GM18873 (cell line): ENCODE data around the gene TBX10.
"Not testable (repeated sequence)": the region's sequence is repeated elsewhere in the genome, so short reads cannot be mapped to it uniquely, and the experiment has no call there.

ENCODE experiments used
- ATAC-seq: cut with Tn5 transposase; IDR thresholded peaks from one replicate; pipeline ENCODE4 v1.9.1; 2021; ENCODE audit warnings: mild to moderate bottlenecking, moderate library complexity, moderate number of reproducible peaks; ENCODE audit not compliant: unreplicated experiment, low FRiP score

TBX10 gene

DNA sequence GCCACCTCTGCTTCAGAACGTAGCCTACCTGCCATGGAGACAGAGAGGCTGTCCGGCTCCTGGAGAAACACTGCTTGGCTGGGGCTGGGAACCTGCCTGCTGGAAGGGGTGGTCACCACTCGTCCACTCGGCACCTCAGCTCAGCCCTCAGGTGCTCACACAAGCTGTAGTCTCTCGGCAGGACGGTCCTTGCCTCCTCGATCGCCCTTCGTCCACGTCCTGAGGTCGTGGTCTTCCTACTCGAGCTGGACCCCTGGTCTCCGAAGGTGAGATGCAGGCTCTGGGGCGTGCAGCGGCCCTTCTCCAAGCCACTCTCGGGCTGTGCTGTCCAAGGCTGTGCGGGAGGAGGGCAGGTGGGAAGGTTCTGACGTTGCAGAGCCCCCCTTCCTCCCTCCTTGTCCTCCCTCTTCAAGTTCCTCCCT, at the start of gene TBX10:
TBX10 (minus strand) TSS at position 326 of the 422 bp plus-strand sequence; CDS start at position 35, 291 bp downstream.
- ATAC-seq: no peak

DNA sequence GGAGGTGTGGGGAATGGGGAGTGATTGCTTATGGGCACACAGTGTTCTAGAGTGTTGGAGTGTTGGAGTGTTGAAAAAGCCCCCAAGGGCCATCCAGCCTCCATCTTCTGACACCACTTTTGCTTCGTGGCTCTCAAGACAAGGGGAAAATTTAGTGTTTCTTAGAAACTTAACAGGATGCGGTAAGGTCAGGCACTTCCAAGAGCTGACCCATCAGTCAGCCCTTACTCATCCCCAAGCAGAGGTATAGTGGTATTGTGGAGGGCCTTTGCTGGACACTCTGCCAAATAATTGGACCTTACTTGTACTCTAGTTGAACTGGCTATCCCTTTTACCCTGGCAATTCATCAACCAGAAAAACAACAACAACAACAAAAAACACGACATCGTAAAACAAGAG, 49.6 kb upstream of the TBX10 start:
- no peak for ATAC-seq

DNA sequence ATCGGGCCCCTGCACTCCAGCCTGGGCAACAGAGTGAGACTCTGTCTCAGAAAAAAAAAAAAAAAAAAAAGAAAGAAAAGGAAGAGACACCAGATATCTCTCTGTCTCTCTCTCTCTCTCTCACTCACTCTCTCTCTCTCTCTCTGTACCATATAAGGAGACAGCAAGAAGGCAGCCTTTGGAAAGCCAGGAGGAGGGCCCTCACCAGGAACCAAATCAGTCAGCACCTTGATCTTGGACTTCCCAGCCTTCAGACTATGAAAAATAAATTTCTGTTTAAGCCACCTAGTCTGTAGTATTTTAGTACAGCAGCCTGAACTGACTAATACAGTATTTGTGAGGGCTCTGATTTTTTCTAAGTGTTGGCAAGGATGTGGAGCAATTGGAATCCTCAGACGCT, 48.4 kb upstream of the TBX10 start:
- no peak for ATAC-seq

DNA sequence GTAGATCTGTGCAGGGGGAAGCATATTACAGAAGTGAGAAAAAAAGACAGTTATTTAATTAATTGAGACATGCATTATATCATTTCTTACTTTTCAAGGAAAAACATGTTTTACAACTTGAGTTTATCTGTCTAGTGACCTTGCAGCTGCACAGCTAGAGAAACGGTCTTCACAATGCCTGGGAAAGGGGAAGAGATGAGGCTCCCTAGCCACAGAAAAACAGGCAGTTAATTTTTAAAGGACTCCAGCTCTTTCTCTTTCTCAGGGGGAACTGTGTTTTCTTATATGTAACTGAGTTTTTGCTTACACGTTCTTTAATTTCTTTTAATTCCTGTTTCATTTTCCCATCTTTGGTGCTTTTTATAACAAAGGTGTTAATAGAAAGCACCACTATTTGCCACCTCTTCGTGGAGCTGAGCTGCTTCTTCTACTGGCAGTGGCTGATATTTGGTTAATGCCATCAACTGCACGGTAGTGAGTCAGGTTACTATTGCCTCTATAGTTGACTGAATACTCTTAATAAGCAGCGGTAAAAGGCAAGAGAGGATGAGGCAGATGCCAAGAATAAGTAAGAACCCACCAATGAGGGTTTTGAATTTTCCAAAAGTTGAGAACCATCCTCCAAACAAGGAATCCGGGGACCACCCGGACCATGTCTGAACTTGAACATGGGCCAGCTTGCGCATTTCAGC, 46.2 kb upstream of the TBX10 start:
- not testable (repeated sequence) for ATAC-seq

DNA sequence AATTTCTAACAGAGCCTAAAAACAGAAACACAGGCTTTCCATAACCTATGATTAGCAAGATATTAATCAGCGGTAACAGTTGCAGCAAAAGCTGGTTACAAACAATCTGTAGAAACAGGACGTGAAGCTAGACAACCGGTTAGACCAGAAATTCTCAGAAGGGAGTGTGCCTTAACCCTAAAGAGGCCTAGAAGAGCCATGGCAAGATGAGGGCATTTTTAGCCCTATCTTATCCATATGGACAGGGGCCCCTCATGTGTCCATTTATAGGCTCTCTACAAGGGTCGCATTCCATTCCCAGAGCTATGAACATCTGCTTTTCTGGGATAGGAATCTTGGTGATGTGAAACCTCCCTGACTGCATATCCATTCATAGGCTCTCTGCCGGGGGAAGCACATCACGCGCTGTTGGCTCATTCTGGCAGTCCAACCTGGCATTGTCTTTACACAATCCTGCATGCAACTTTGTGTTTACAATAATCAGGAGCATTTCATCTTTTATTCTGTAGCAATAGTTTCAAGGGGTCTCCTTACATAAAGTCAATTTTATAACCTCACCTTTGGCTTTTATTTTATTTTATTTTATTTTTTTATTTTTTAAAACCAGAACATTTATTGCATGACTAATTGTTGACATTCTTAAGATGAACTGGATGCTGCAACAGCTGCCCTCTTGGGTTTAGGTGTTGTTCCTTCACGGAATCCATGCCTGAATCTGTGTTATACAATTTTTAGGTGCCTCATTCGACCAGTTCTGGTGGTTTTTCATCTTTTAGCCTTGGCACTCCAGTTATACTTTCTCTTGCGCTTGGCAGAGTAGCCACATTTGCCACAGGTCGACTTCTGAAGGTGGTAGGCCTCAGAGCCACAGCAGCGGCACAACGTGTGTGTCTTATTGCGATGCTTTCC, 42.8 kb upstream of the TBX10 start:
- not testable (repeated sequence) for ATAC-seq

DNA sequence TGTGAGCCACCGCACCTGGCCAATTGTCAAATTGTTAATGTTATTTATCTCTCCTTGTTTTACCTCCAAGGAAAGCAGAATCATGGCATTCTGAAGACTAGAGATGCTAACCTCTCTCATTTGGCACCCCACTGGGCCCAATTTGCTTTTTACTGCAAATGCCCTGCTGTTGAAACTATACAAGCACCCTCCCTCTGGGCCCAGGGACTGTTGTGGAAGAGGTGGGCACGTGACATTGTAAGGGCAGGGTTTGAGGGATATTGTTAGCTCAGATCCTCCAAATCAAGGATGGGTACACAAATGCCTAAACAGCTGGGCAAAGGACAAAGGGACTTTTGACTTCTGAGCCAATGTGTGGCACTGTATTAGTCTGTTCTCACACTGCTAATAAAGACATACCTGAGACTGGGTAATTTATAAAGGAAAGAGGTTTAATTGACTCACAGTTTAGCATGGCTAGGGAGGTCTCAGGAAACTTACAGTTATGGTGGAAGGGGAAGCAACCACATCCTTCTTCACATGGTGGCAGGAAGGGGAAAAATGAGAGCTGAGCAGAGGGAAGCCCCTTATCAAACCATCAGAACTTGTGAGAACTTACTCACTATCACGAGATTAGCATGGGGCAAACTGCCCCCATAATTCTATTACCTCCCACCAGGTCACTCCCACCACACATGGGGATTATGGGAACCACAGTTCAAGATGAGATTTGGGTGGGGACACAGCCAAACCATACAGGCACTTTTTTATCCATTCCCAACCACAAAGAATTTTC, 41.3 kb upstream of the TBX10 start:
- no peak for ATAC-seq

DNA sequence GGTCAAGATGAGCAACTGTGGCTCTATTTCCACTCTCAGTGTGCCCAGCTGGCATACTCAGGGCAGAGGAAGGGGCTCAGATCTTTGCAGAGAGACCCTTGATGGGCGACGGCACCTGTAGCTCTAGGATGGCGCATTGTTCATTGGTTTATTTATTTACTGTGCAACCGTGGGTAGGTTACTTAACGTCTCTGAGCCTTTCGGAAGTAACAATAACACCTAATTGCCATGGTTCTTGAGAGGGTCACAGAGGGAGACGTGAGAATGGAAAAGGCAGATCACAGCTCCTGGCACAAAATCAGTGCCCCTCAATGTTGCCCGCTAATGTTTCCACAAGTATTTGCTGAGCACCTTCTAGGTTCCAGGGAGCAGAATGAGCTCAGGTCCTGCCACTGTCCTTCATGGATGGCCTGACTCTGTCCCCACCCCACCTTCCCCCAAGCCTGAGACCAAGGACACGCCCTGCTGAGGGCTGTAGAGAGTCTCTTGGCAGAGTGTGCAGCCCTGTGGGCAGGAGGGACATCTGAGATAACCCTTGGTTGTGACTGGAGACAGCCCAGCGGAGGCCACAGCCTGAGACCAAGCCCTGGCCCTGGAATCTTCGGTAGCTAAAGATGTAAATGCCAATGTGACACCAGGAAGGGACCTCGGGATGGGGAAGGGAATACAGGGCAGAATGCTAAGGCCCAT, 35.6 kb upstream of the TBX10 start:
- ATAC-seq: no peak

DNA sequence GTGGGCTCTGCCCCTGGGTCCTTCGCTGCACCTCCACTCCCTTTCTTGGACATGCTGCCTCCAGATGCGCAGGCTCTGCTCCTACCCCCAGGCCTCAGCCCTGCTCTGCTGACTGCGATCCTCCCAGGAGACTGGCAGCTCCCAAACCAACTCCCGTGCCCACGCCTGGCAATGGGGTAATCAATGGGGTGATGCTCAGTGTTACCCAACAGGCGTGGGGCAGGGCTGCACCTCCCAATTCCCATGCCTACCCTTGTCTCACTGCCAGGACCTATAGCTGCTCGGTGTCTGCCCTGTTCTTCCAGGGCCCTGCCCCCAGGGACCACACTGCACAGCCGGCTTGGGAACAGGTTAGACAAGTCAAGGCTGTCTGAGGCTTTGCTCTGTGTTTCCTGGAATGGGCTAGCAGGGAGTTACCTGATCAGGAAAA, 34.9 kb upstream of the TBX10 start, which contains the start of gene ALDH3B2:
ALDH3B2 (minus strand) TSS at position 182 of the 430 bp plus-strand sequence. CDS start 7,688 bp downstream, outside the sequence.
- ATAC-seq: no peak

DNA sequence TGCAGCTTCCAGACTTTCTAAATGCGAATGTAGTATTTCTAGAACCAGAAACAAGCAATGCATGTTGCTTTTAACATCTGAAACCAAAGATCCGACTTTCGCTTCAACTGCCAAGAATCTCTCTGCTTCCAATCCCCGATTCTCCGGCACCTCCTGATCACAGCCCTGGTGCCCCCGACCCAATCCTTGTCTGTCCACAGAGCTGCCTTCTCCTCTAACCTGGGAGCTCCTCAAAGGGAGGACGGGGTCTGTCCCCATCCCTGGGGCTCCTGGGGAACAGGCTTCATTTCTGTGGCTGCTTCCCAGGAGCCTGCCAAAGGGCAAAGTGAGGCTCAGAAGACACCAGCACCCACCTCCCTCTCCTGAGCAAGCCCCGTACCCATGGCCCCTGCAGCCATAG, 34.3 kb upstream of the TBX10 start:
- ATAC-seq: no peak

DNA sequence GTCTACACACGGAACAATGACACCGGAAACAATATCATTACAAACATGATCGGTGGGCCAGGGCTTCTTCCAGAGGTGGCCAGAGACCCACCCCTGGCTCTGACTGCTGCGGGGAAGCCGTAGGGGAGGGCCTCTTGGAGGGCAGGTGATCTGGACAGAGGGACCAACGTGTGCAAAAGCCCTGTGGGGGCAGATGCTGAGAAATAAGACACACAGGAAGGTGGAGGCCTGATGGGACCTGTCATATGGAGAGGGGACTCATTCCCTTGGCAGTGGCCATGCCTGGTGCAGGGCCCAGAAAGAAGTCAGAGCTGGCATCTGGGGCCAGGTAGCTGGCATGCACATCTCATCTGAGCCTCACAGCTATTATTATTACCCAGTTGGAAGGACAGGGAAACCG, 33.8 kb upstream of the TBX10 start:
- no peak for ATAC-seq

DNA sequence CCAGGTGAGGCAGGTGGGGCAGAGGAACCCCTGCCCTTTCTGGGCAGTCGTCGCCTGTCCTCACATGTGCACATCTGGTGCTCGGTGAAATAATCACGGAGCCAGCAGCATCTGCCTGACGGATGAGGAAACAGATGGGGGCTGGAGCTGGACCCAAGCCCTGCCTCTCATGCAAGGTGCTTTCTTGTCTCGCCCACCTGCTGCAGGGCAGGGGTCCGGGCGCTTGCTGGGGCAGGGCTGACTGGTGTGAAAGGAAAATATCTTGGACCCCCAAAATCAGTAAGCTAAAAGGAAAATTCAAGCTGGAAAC, 31.6 kb upstream of the TBX10 start:
- ATAC-seq: no peak

DNA sequence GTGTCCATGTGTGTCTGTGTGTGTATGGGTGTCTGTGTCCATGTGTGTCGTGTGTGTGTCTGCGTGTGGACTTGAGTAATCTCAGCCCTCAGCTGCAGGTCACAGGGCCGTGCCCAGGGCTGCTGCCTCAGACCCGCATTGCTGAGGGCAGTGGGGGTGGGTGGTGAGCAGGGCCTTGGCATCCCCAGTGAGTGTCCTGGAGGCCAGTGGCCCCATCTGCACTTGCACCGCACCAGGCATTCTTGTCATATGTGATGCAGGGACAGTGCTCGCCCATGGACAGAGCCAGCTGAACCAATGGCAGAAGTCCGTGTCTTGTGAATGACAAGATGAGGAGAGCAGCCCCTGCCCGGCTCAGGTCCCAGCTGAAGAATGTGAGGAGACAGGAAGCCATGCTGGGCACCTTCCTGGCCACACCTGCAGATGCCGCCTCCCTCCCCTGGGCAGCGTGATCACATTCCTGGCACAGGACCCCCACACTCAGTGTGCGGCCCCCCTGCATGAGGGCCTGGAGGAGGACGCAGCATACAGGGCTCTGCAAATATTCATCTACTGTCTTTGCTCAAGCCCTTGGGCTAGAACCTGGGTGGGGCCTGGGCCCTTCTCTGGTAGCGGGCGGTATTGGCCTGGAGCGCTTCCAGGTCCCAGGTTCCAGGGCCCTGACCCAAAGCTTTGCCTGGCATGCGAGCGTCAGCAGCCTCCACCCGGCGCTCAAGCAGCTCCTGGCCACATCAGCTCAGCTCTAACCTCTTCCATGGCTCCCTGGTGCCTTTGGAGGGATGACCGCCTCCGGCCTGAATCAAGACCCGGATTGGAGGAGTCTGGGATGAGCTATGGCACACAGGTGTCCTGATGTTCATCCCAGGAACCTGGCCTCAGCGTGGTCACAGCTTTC, 31.0 kb upstream of the TBX10 start:
- ATAC-seq: no peak

DNA sequence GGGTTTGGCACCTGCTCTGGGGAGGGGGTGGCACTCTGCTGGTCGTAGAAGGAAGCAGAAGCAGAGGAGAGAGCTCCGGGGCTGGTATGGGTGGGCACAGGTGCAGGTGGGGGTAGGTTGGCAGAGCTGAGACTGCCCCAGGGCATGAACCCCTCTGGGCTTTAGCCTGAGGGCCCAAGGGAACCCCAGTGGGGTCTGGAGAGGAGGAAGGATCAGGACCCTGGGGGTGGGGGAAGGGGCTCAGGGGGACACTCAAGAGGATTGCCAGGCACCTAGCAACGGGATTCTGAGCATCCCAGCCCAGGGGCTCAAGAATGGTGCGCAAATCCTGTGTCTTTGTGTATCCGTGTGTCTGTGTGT, 28.6 kb upstream of the TBX10 start:
- no peak for ATAC-seq

DNA sequence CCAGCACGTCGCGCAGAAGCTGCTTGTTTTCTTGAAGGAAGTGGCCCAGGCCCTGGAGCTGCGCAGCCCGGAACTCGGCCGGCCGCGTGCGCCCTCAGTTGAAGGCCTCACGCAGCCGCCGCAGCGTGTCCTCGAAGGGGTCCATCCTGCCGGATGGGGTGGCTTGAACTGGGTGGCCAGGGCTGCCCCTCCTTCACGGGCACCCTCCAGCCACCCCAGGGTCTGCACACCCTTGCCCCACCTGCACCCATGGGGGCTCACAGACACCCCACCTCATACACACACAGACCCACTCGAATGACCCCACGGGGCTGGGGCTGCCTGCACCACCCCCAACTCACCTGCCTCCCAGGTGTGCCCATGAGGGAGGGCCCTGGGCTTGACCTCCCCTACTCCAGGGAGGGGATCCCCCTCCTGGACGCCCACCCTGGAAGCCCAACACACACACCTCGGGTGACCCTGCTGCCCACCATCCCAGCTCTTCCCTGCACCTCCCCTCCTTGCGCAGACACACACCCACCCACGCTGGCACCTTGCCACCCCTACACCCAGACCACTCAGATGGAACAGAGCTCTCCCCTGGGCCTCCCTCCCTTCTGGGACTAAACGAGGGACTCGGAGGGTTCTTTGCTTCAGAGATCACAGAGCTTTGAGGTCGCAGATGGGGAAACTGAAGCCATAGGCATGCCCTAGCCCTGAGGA, 28.1 kb upstream of the TBX10 start:
- ATAC-seq: no peak

DNA sequence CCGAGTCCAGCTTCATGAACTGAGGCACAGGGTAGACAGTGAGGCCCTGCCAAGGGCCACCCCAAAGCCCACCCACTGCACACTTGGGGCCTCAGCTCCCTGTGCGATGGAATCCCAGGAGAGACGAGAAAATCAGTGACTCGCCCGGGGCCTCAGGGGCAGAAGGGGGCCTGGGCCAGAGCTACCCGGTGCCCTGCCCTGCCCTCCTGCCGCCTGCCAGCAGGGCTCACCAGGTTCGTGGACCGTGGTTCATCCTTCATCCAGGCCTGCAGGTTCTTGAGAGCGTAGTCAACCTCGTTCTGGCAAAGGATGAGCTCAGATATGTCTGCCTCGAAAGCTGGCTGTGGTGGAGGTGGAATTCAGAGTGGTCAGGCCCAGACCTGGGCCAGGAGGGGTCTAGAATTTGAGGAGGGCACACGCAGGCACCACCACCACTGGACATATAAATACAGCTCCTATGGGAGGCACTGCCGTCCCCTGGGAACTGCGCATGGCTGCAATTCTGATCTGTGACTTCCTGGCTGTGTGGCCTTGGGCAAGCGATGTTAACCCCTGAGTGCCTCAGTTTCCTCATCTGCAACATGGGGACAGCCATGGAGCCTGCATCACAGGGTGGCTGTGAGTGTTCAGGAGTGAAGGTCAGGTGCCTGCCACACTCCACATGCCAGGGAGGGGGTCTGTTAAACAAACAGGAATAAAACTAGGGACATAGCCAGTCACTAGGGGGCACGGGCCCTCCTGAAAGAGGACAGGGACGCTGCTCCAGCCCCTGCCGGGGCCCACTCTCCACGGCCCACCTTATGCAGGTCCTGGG, 27.3 kb upstream of the TBX10 start:
- ATAC-seq: no peak

DNA sequence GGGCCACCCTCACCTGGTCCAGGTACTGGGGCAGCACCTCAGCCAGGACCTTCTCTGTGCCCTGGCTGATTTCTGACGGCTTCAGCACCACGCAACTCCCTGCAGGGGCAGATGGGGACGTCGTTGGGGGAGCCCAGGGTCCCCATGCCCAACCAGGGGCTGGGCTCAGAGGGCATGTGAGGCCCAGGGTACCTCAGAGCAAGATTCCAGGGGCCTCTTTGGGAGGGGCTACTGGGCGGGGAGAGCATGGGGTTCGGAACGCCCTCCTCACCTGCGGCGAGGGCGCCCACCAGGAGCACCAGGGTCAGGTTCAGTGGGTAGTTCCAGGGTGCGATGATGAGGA, 26.7 kb upstream of the TBX10 start:
- ATAC-seq: no peak

DNA sequence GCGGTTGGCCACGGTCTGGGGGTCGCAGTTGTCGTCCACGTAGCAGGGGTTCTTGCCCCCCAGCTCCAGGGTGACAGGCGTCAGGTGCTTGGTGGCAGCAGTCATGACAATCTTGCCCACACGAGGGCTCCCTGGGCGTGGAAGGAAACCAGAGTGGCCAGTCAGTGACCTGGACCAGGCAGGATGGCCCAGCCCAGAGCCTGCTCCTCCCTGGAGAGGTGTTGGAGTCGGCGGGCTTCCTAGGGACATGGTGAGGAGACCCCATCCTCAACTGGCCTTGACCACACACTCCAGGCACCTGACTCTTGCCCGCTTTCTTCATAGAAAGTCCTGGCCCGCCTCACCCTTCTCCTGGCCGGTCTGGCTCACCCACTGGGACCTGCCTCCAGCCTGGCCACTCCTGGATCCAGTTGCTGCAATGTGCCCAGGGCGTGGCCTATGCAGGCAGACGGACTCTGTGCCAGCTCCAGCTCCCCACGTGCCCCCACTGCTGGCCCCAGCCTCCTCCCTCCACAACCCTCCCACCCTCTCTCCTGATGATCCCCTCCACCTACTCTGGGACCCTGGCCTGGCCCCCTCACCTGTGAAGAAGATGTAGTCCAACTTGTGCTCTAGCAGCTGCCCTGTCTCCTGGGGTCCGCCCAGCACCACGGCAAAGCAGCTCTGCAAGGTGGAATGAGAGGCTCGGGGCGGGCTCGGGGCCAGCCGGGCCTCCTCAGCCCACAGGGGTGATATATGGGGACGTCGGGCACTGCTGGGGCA, 26.2 kb upstream of the TBX10 start:
- ATAC-seq: no peak
